SKM-1 treated with dmso at 0.1 percent for 144 hours (cell line): Measurements from ENCODE around the gene MAGIX.

Experiments used
- DNase-seq: peaks from one replicate; lab custom pipeline; 2025; ENCODE audit not compliant: unreplicated experiment; lab: John Stamatoyannopoulos, UW

MAGIX gene

DNA sequence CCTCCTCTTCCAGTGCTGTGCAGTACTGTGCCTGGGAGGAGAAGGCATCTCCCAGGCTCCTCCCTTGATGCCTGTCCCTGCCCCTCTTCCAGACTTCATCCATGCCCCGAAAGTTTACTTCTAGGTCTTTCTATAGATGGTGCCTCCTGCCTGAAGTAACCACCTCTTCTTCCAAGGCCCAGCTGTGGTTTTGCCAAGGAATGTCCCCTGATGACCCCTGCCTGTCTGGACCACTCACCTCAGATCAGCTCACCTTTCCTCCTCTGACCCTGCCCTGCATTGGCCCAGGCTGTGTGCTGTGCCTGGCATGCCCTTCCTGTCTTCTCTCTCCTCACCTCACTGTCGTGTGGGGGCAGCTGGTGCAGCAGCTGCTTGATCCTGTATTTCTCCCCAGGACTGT, 16.8 kb downstream of the MAGIX start:
- no peak for DNase-seq

DNA sequence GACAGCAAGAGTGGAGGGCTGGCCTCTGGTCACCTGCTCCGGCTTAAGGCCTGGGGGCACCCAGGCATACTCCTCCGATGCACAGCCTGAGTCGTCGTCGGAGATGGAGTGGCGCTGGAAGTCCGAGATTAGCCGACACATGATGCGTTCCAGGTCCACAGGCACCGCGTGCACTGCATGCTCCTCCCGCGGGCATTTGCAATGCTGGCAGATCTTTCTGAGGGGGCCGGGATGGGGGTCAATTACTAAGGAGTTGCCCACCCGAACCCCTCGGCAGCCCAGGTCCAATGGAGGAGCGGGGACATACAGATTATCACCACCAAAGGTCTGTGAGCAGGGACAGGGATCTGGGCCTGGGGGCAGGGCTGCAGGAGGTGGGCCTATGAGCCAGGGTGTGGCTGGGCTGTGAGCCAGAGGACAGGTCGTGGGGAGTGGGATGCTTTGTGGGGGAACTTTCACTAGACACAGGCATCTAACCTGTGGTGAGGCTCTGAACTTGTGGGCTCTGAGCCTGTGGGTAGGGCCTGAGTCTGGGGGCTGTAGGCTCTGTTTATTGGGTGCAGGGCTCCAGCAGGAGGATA, 21.2 kb downstream of the MAGIX start:
- no peak for DNase-seq

DNA sequence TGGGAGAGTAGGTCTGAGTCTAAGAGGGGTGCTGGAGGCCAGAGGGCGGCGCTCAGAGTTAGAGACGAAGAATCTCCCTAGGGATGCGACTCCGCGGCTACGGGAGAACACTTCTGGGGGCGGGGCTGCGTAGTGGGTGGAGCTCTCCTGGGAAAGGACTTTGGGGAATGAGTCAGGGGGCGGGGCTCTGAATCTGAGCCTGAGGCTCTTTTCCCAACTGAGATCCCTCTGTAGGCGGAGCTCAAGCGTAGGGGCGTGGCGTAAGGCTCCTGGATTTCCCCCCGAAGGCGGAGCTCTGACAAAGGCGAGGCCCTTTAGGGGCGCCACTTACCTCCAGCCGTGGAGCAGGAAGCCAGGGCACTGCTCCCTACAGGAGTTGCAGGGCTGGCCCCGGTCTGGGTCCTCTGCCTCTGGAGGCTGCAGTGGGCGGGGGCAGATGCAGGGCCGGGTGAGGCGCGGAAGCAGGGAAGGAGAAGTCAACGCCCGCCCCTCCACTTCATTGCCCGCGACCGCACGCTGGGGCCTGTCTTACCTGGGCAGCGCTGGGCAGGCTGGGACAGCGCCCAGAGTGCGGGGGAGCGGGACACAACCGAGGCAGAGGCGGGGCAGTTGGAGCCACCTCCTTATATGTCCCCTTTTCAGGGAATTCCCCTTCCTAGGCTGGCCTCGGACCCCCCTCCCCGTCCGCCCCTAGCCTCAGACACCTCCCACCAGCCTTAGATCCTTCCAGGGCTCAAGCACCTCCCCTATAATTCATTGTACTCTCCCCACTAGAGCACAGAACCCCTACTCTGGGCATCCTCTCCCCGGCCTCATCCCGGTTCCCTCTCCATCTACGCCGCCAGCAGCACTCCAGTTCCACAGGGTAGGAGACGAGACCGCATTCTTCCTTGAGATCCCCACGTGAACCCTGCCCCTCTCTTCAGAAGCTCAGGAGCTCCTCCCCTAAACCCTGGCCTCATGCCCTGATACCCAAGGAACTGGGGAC, 22.0 kb downstream of the MAGIX start:
- DNase-seq, result no peak

- peak; percentile 55 for DNase-seq
Observed at GRCh38 chrX:49186125-49187027, 23.8 kb downstream of the MAGIX start, which contains the start of gene PRICKLE3. TSS of gene PRICKLE3 (minus strand) at chrX:49186373. CDS start at chrX:49186297, 76 bp downstream.

DNA sequence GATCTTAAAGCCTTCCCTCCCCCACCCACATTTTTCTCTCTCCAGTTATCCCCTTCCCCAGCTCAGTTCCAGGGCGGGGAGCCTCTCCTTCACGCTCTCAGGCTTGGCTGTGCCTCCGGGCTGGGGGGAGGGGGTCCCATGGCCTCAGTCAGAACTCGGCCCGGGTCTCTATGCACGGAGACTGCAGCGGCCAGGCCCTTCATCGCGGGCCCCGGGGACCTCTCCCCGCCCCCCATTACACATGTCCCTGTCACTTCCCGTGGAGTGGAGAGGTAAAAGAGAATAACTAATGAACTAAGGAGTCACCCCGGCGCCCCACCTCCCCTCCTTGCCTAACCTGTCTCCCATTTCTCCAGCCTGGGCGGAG, 24.5 kb downstream of the MAGIX start:
- DNase-seq, result no peak

DNA sequence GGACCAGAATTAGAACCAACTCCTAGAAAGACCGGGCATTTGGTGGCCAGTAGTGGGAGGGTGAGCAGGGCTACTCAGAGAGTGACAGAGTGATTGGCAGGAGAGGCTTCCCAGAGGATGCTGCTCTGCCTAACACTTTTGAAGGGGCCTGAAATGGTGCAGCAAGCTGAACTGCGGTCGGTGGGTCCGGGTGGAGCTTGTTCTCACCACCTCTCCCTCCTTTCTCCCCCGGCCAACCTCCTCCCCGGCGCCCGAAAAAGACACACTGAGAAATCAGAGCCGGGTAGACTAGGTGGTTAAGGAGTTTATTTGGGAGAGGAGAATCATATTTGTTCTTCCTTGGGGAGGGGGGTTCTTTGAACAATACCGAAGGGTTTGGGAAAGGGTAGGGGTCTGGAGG, 25.0 kb downstream of the MAGIX start:
- DNase-seq, result no peak

DNA sequence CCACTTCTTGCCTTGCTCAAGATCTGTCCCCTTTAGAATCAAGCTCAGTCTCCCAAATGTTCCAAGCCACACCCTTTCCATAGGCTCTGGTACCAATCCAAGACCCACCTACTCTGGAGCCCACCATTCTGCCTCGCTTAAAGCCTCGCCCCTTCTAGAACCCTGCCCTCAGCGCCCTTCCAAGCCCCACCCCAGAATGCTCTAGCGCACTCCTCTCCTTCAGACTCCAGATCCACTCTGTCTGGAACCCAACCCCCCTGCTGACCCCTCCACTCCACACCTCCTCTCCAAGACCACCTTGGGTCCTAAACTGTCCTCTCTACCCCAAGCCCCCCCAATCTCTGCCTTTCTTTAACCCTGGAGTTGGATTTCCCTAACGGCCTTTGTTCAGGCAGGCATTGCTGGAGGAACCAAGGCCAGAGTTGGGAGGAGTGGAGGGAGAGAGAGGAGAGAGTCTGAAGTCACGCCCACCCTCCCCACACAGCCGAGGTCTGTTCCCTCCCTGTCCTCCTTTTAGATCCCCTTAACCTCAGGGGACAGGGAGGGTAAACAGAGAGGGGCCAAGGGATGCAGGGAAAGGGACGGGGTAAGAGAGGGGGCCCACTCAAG, 26.0 kb downstream of the MAGIX start:
- DNase-seq, result no peak

GRCh38 chrX:49189606-49190005, 27.0 kb downstream of the MAGIX start:
- DNase-seq, result no peak

GRCh38 chrX:49190821-49191573, 28.4 kb downstream of the MAGIX start:
- peak; percentile 98 for DNase-seq

GRCh38 chrX:49191574-49192011, 29.0 kb downstream of the MAGIX start:
- no peak for DNase-seq

DNA sequence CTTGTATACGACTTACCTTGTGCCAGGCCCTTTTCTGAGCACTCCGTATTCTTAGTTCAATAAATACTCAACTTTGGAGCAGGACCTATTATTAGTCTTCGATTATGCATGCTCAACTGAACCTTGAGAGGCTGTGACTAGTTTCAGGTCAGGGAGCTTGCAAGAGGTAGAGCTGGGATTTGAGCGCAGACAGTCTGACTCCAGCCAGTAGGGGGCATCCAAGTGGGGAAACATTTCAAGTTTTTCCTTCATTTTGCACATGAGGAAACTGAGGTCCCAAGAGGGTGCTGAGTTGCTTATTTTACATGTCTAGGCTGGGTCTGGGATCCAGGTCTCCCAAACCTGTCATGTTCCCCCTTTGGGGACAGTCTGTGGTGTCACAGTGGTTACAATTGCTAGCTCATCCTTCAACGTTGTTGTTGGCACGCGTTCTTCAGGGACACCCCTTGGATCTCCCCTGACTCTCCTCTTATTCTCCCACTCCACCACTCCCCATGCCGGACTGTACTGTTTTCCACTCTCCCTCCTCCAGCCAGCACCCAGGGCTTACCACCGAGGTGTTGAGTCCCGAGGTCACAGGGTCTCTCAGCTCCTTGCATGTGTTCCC, 30.3 kb downstream of the MAGIX start:
- DNase-seq, result peak; percentile 21

DNA sequence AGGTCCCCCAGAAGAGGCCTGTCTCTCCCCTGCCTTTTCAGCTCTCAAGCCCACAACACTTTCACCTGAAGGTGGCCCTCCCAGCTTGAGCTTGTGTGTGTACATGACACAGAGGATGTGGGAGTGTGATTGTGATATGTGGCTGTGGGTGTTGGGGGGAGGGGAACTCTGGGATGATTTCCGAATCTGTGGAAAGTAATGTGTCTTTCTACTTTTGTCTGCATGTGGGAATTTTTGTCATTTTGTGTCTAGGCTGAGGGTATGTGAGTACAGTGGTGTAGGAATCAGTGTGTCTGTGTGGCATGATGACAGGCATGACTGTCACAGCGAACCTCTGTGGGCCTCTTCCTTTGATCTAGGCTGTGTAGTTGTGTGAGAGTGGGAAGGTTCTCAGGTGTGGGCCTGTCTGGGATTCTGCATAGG, 31.0 kb downstream of the MAGIX start:
- DNase-seq, result no peak

DNA sequence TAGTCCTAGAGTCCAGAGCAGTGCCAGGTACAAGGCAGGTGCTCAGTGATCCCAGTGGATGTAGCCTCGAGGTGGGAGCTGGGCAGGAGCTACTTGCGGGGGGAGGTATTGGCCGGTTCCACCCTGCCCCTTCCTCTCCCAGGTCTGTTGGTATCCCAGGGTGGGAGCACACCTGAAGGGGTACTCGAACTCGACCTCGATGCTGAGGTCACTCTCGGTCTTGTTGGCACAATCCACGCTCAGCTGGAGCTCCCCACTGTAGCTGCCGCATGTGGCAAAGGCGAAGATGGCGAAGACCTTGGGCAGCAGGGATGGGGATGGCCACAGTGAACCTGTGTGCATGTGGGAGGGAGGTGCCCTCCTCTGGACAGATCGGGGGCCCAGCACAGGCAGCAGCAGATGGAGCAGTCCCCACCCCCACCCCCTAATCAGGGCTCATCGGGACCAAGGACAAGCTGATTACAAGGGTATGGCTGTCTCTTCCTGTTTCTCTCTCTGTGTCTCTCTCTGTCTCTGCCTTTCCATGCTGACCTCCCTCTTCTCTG, 35.1 kb downstream of the MAGIX start:
- DNase-seq, result no peak

GRCh38 chrX:49198540-49199314, 36.2 kb downstream of the MAGIX start:
- no peak for DNase-seq

GRCh38 chrX:49199315-49199595, 36.7 kb downstream of the MAGIX start:
- DNase-seq, result no peak

- peak; percentile 42 for DNase-seq
Observed at GRCh38 chrX:49199906-49200771, 37.6 kb downstream of the MAGIX start, which contains the start of gene SYP. TSS of gene SYP (minus strand) at chrX:49200193. CDS start at chrX:49200186, 7 bp downstream.

DNA sequence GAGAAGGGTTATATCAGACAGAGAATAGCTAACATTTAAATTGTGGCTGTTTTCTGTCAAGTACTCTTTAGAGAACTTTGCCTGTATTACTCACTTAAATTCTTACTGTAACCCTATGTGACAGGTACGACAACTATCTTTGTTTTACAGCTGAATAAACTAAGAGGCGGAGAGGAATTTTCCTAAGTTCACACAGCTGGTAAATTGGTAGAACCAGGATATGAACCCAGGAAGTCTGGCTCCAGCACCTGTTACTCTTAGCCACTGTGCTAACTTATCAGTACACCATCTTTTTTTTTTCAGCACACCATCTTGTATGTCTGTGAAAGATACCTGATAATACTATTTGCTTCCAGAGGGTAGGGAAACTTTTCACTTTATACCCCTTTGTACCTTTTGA, 39.5 kb downstream of the MAGIX start:
- DNase-seq, result no peak

- DNase-seq, result no peak
Observed at GRCh38 chrX:49203536-49203935, 41.0 kb downstream of the MAGIX start.
